NCI-H446 (cell line): ENCODE data around the gene KIF25.
"Not testable (repeated sequence)": the region's sequence is repeated elsewhere in the genome, so short reads cannot be mapped to it uniquely, and the experiment has no call there.

Experiments
- DNase-seq, 2 experiments: peaks; one replicate each; lab custom pipeline; 2025; lab: John Stamatoyannopoulos, UW

Gene KIF25

GRCh38 chr6:168070804-168071203 lies 73.3 kb downstream of the KIF25 start:
- no peak for DNase-seq

GRCh38 chr6:168071620-168072019 lies 74.1 kb downstream of the KIF25 start:
- no peak for DNase-seq

- DNase-seq = no peak
Observed at GRCh38 chr6:168072261-168072660, 74.8 kb downstream of the KIF25 start.

GRCh38 chr6:168072730-168073129 lies 75.3 kb downstream of the KIF25 start:
- no peak for DNase-seq

- no peak for DNase-seq
Observed at GRCh38 chr6:168073937-168074730, 76.7 kb downstream of the KIF25 start.

- DNase-seq = no peak
Observed at GRCh38 chr6:168075216-168075615, 77.7 kb downstream of the KIF25 start.

- DNase-seq = no peak
Observed at GRCh38 chr6:168075787-168076202, 78.3 kb downstream of the KIF25 start.

GRCh38 chr6:168077401-168077800 lies 79.9 kb downstream of the KIF25 start:
- not testable (repeated sequence) for DNase-seq

- DNase-seq = no peak
Observed at GRCh38 chr6:168078175-168078942, 80.9 kb downstream of the KIF25 start.

GRCh38 chr6:168078943-168079405 lies 81.5 kb downstream of the KIF25 start, which contains the start of gene FRMD1:
FRMD1 (minus strand) TSS chr6:168079212; CDS start chr6:168079094, 118 bp downstream.
- no peak for DNase-seq

GRCh38 chr6:168080393-168081077 lies 83.1 kb downstream of the KIF25 start:
- no peak for DNase-seq

- no peak for DNase-seq
Observed at GRCh38 chr6:168081858-168082546, 84.5 kb downstream of the KIF25 start.

- DNase-seq = no peak
Observed at GRCh38 chr6:168082860-168083513, 85.5 kb downstream of the KIF25 start.

GRCh38 chr6:168083514-168083885 lies 86.0 kb downstream of the KIF25 start:
- no peak for DNase-seq

- DNase-seq = no peak
Observed at GRCh38 chr6:168084465-168085160, 87.1 kb downstream of the KIF25 start.

- no peak for DNase-seq
Observed at GRCh38 chr6:168086066-168086465, 88.6 kb downstream of the KIF25 start.

GRCh38 chr6:168086616-168087015 lies 89.1 kb downstream of the KIF25 start:
- DNase-seq = no peak

- DNase-seq = no peak
Observed at GRCh38 chr6:168087436-168088160, 90.1 kb downstream of the KIF25 start.

GRCh38 chr6:168088161-168089053 lies 90.9 kb downstream of the KIF25 start:
- no peak for DNase-seq
